Effector CD4-positive, alpha-beta T cell (primary cell): Measurements from ENCODE around the gene GRAP2.

Source experiments
- DNase-seq: peaks from one replicate; pipeline ENCODE4 v3.0.0-alpha.2; 2020

Gene GRAP2

GRCh38 chr22:40019100-40019499 lies 118.2 kb downstream of the GRAP2 start:
- DNase-seq: no peak

- no peak for DNase-seq
Measured at GRCh38 chr22:40020956-40021355, 120.1 kb downstream of the GRAP2 start.

GRCh38 chr22:40021401-40022000 lies 120.6 kb downstream of the GRAP2 start:
- no peak for DNase-seq

DNA sequence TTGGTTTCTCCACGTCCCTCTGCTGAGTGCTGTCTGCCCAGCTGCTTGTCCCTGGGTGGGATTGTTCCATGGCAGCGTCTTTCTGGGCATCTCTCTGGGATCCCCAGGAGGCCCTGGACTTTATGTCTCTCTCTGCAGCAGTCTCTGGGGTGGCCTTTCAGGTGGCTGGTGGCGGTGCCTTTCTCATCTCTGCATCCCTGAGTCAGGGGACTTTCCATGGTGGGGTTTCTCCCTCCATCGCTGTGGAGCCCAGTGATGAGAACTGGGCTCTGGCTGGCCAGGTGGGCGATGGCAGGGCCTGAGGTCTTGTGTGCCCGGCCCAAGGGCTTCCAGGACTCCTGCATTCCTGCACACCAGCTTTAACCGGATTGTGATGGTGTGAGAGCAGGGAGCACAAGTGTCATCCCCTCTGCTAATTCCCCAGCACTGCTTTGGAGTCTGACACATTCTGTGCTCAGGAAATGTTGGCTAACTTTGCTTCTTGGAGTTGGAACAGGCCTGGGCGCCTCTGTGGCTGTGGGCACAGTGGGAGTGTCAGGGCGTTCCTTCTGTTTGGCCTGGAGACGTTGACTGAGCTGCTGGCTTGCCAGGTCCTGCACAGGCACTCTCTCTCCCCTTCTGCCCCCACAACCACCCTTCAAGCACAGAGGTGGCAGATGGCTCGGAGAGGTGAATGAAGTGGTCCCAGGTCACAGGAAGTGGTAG lies 121.8 kb downstream of the GRAP2 start:
- no peak for DNase-seq
